Measurements from ENCODE around the gene KCNA5. TPM values are rescaled to one million over a fixed set of nuclear protein-coding genes. Genes with fewer than 3 reads are reported as not detected.

KCNA5 gene
- total RNA-seq, 1 experiment from 2014 or later: not detected

- H3K9me3 ChIP-seq (ENCODE audit: low read depth, low read length, poor library complexity, severe bottlenecking): no peaks in the 10 kb centered on the region
- ChIA-PET POLR2A (ENCODE audit: low non-redundant PET) (no interaction called here), CTCF (no interaction called here)
- intact Hi-C loops (cut with micrococcal nuclease; ENCODE audit: unreplicated experiment): no loop called here
- no peaks in the 10 kb centered on the region for H3K36me3 ChIP-seq (ENCODE audit: insufficient read depth, low read length, poor library complexity, severe bottlenecking)
- BruUV-seq (replicated peaks): no TSS peak
- H3K27ac ChIP-seq (ENCODE audit: low read depth, low read length, poor library complexity, severe bottlenecking): no peak overlapping the region
- no peak for DNase-seq (ENCODE audit: low spot score)
- H3K4me3 ChIP-seq (ENCODE audit: low read depth, low read length, poor library complexity, severe bottlenecking): no peak overlapping the region
- peaks cover 36% of the 10 kb centered on the region for H3K27me3 ChIP-seq (replicated peaks; ENCODE audit: insufficient read depth, low read depth, low read length, poor library complexity)
- TF ChIP-seq CTCF (conservative IDR thresholded peaks at IDR 0.05; ENCODE audit: low read depth, low read length) (no peak), EZH2 (IDR thresholded peaks at IDR 0.05; ENCODE audit: borderline replicate concordance, low read depth, low read length, poor library complexity, severe bottlenecking) (no peak)
- H3K4me1 ChIP-seq (ENCODE audit: insufficient read depth, low read length, poor library complexity, severe bottlenecking): no peaks in the 10 kb centered on the region
Measured at GRCh38 chr12:5059358-5059757, 15.7 kb downstream of the KCNA5 start.

GRCh38 chr12:5060958-5061357 is 17.3 kb downstream of the KCNA5 start:
- Histone ChIP-seq H3K27ac (ENCODE audit: low read depth, low read length, poor library complexity, severe bottlenecking) (no peak overlapping the region), H3K4me1 (ENCODE audit: insufficient read depth, low read length, poor library complexity, severe bottlenecking) (no peaks in the 10 kb centered on the region), H3K36me3 (ENCODE audit: insufficient read depth, low read length, poor library complexity, severe bottlenecking) (no peaks in the 10 kb centered on the region), H3K27me3 (replicated peaks; ENCODE audit: insufficient read depth, low read depth, low read length, poor library complexity) (peaks cover 42% of the 10 kb centered on the region), H3K9me3 (ENCODE audit: low read depth, low read length, poor library complexity, severe bottlenecking) (no peaks in the 10 kb centered on the region), H3K4me3 (ENCODE audit: low read depth, low read length, poor library complexity, severe bottlenecking) (no peak overlapping the region)
- TF ChIP-seq CTCF (conservative IDR thresholded peaks at IDR 0.05; ENCODE audit: low read depth, low read length) (no peak), EZH2 (IDR thresholded peaks at IDR 0.05; ENCODE audit: borderline replicate concordance, low read depth, low read length, poor library complexity, severe bottlenecking) (no peak)
- BruUV-seq (replicated peaks): no TSS peak
- ChIA-PET POLR2A (ENCODE audit: low non-redundant PET) (no interaction called here), CTCF (no interaction called here)
- intact Hi-C loops (cut with micrococcal nuclease; ENCODE audit: unreplicated experiment): no loop called here
- DNase-seq (ENCODE audit: low spot score): no peak

GRCh38 chr12:5063149-5063548 is 19.5 kb downstream of the KCNA5 start:
- ChIA-PET CTCF (no interaction called here), POLR2A (ENCODE audit: low non-redundant PET) (no interaction called here)
- TF ChIP-seq EZH2 (IDR thresholded peaks at IDR 0.05; ENCODE audit: borderline replicate concordance, low read depth, low read length, poor library complexity, severe bottlenecking) (no peak), CTCF (conservative IDR thresholded peaks at IDR 0.05; ENCODE audit: low read depth, low read length) (no peak)
- H3K4me3 ChIP-seq (ENCODE audit: low read depth, low read length, poor library complexity, severe bottlenecking): no peak overlapping the region
- DNase-seq (ENCODE audit: low spot score): no peak
- H3K36me3 ChIP-seq (ENCODE audit: insufficient read depth, low read length, poor library complexity, severe bottlenecking): no peaks in the 10 kb centered on the region
- no peak overlapping the region for H3K27ac ChIP-seq (ENCODE audit: low read depth, low read length, poor library complexity, severe bottlenecking)
- H3K4me1 ChIP-seq (ENCODE audit: insufficient read depth, low read length, poor library complexity, severe bottlenecking): no peaks in the 10 kb centered on the region
- H3K27me3 ChIP-seq (replicated peaks; ENCODE audit: insufficient read depth, low read depth, low read length, poor library complexity): peaks cover 42% of the 10 kb centered on the region
- H3K9me3 ChIP-seq (ENCODE audit: low read depth, low read length, poor library complexity, severe bottlenecking): no peaks in the 10 kb centered on the region
- BruUV-seq (replicated peaks): no TSS peak
- intact Hi-C loops (cut with micrococcal nuclease; ENCODE audit: unreplicated experiment): no loop called here

All from A673 (cell line).